ENCODE results near the gene AGBL1.
"Not testable (repeated sequence)": the region's sequence is repeated elsewhere in the genome, so short reads cannot be mapped to it uniquely, and the experiment has no call there.

The AGBL1 gene

DNA sequence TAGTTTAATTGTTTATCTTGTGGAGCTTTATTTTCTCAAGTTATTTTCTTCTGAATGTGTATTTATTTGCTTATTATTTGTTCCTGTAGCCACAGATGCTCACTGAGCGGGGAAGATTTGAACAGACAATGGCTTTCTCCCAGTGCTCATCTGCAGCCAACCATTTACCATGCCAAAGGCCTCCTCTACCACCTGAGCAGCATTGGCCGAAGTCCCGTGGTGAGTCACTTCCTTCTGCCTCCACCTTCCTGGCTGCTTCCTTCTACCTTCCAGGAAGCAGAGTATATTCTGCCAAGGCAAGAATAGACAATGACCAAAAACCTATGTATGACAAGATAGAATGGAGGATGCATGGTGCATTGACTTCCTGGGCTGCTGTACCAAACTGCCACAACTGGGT is 443.1 kb downstream of the AGBL1 start:
- no peak for DNase-seq (ENCODE audit: low spot score)

DNA sequence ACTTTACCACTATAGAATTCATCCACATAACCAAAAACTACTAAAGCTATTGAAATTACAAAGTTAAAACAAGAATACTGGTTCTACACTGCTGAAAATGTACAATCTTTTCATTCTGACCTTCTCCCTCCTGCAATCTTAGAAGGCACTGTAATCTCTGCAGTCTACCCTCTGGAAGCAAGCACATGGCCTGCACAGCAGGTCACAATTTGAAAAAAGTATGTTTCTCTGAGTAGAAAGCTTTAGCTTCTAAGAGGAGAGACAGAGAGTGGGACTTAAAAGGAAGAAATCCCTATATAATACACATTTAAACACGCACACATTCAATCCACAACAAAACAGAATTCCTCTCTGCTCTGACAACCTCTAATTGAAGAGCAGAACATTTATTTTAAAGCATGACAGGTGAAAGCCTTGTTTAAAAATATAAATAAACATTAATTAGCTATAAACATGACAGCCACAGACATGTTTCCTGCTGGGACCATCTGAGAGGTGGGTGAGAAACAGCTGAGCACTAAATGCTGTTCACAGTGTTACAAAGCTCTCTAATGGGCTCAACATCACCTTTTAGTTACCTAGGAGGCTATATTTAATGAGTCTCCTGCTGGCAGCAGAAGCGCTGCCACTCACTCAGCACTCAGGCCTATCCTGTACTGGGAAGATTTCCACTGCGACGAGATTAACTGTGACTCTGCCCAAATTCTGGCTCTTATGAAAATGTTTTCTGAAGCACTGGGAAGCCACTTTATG is 447.4 kb downstream of the AGBL1 start:
- no peak for DNase-seq (ENCODE audit: low spot score)

DNA sequence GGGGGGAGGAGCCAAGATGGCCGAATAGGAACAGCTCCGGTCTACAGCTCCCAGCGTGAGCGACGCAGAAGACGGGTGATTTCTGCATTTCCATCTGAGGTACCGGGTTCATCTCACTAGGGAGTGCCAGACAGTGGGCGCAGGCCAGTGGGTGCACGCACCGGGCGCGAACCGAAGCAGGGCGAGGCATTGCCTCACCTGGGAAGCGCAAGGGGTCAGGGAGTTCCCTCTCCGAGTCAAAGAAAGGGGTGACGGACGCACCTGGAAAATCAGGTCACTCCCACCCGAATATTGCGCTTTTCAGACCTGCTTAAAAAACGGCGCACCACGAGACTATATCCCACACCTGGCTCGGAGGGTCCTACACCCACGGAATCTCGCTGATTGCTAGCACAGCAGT is 448.4 kb downstream of the AGBL1 start:
- not testable (repeated sequence) for DNase-seq (ENCODE audit: low spot score)

DNA sequence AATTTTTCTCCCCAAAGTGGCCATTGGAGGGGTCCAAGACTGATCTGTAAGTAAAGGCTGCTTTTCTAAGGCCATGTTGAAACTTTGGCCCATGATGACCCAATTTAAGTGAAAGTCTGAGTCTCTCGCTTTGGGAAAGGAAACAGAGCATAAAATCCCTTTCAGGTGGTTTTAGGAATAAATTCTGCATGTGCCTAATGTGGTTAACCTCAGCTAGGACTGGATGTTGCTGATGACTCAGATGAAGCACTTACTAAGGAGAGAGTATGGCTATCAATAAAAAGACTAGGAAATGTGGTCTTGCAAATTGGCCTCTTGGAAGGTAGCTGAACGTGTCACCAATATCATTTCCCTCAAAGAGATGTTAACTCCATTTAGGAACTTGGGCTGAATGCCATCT is 458.5 kb downstream of the AGBL1 start:
- no peak for DNase-seq (ENCODE audit: low spot score)

DNA sequence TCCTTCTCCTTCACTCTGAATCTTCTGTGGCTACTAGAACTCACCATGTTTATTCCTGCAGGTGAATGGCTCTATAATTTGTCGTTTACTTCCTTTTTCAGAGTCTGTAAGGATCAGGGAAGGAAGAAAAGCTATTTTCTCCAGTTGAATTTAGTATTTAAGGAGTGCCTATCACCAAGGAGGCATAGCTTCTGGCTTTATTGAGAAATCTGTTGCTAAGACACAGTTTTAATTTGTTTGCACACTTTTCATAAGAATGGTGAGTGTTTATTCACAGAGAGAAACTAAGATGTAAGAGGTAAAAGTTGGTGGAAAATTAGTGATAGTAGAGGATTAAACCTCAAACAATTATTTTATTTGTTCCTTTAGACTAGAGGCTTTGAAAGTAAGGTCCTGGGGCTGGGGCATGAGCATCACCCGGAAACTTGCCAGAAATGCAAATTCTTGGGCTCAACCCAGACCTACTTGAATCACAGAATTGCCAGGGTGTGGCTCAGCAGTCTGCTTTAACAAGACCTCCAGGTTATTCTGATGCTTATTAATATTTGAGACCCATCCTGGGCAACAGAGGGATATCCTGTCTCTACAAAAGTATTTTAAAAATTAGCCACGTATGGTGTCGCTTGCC is 461.3 kb downstream of the AGBL1 start:
- no peak for DNase-seq (ENCODE audit: low spot score)

DNA sequence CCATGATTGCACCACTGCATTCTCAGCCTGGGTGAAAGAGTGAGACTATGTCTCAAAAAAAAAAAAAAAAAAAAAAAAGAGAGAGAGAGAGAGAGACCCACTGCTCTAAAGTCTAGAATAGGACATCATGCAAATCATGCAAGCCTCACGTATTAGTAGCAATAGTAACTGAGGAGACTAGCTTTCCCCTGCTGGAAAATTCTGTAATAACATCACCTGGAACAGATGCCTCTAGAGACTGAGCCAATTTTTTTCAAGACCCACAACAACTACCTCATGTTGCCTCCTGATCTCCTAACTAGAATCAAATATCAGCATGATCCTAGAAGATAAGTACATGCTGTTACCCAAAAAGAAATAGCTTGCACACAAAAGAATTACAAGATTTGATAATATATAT is 461.9 kb downstream of the AGBL1 start:
- DNase-seq (ENCODE audit: low spot score), result no peak

DNA sequence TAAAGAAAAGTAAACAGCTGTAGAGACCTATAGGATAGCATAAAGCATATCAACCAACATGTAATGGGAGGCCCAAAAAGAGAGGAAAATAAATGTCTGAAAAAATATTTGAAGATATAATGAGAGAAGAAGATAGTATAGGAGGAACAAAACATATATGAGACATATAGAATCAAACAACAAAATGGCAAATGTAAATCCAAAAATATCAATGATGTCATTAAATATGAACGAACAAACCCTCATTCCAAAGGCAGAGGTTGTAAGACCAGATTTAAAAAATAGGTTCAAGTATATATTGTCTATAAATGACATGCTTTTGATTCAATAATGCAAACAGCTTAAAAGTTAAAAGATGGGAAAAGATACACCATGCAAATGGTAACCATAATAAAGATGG is 470.4 kb downstream of the AGBL1 start:
- DNase-seq (ENCODE audit: low spot score), result no peak

DNA sequence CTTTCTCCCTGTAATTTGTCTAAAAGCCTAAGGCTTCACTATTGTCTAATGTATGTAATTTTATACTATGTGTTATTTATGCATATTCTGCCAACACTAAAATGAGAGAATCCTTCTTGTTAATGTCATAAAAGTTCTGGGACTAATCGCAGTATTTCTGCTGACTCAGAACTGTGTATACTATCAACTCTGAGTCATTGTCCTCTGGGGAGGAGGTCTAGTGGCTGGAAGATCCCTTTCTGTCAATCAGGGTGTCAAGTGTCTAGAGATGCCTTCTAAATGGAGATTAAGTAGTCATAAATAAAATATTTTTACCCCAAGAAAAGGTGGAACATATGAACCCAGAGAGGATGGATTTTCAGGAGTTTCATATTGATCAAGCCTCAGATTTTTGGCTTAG is 473.4 kb downstream of the AGBL1 start:
- no peak for DNase-seq (ENCODE audit: low spot score)

DNA sequence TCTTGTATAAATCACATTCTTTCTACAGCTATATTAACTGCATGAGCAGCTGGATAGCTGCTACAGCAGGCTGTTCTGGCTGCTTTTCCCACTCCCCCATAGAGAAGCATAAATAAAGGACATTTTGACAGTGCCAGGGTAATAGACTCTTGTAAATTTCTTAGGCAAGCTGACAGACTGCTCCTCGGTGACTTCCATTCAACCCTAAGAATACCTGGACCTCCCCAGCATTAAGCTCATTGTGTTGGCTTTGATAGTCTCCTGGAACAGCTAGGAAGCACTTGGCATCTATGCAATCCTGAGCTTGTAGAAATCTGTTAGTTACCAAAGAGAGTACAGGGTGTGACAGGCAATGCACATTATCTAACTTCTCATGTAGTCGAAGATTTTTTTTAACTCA is 475.4 kb downstream of the AGBL1 start:
- no peak for DNase-seq (ENCODE audit: low spot score)

DNA sequence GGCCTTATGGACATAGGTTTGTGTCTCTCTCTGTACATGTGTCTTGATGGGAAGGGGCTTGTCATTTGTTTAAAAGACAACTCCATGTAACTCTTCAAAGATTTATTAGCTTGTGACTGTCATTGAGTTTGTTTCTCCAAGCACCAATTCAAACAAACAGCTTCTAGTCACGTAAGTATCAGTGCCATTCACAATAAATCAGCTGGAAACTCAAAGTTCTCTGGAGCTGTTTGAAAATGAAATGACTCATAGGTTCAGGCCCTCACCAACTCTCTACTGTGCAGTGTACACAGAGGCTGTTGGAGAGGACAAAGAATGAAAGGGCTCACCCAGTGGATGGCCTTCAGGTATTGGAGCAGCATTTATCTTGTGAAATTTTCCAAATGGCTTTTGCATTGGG is 476.3 kb downstream of the AGBL1 start:
- DNase-seq (ENCODE audit: low spot score), result no peak

DNA sequence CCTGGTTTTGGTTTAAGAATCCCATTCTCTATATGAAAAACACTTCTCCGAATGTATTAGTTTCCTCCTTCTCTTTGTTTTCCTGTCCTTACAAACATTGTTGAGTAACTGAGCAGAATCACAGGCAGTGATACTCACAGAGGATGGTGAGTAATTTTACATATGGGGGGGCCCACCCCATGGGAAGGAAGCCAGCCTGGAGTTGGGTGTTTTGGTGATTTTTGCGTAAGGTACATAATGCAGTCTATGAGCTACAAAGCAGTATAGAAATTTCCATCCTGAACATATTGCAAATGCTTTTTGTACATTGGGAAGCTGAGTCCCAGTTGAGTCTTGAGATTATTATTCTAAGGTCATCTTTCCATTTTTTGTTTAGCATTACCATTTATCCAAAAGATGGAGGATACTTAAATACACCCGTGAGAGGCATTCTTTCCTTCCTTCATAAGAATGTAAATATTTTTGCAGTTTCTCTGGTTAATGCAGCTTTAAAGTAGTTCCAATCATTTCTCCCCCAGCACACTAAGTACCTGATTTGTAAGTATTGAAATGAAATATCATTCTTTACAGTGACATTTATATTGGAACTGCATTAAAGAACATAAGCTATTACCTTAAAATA is 476.8 kb downstream of the AGBL1 start:
- DNase-seq (ENCODE audit: low spot score), result no peak

DNA sequence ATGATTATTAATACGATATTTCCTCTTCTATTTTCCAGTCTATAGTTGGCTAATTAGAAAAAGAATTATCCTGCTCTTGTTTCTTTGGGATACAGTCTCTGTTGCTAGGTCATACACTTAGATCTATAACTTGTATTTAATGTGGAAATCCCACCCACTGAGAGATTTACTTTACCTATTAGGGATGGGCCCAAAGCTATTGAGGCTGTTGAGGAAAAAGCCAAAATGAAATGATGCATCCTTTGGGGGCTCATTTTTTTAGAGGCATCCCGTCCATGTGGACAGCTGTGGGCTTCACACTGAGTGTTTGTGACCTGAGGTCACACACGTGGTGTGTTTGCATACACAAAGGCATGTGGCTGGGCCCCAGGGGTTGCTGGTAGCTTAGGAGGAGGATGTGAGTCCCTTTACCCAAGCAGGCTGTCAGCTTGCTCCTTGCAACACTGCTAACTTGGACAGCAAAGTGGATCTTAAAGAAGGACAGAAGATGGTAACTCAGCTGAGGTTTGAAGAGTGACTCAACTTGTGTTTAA is 477.4 kb downstream of the AGBL1 start:
- DNase-seq (ENCODE audit: low spot score), result no peak

DNA sequence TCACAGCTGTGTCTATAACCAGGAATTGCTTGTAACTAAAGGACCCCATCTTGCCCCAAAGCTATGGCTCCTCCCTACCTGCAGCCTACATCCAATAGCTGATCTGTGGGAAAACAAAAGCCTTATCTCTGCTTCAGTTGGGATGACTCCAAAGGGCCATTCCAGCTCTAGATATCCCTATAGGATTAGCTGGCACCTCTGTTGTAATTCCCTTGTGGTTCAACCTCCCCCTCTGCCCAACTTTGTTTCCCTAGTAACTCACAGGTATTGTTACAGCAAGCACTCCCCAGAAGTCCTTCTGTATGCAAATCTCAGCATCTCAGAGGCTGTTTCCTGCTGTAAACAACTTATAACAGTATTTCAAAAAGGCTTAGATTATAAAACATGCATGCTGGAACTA is 478.6 kb downstream of the AGBL1 start:
- no peak for DNase-seq (ENCODE audit: low spot score)

DNA sequence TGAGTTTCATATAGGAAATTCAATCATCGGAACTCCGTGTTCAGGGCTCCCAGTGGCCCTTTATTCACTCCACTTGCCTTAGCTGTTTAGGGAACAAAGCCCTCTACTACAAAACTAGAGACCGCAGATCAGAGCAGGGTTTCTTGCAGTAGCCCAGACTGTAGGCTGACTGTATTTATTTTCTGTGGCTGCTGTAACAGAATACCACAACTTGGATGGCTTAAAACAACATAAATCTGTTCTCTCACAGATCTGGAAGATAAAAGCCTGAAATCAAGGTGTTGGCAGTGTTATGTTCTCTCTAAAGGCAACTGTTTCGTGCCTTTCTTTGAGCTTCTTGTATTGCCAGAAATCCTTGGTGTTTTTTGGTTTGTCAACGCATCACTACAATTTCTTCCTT is 479.0 kb downstream of the AGBL1 start:
- DNase-seq (ENCODE audit: low spot score), result no peak

DNA sequence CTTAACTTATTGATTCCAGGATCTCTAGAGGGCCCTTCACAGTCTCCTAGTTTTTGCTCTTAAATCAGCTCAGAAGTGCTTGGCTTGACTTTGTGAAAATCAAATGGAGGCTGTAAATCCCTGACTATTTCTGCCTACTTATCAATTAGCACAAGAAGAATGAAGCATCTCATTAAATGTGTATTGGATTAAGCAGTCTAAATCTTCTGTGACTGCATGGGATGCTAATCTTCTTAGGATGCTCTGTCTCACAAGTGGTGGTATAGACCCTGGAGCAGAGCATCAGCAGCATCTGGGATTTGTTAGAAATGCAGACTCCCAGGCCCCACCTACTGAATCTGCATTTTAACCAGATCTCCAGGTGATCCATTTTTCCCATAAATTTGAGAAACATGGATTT is 488.7 kb downstream of the AGBL1 start:
- no peak for DNase-seq (ENCODE audit: low spot score)

DNA sequence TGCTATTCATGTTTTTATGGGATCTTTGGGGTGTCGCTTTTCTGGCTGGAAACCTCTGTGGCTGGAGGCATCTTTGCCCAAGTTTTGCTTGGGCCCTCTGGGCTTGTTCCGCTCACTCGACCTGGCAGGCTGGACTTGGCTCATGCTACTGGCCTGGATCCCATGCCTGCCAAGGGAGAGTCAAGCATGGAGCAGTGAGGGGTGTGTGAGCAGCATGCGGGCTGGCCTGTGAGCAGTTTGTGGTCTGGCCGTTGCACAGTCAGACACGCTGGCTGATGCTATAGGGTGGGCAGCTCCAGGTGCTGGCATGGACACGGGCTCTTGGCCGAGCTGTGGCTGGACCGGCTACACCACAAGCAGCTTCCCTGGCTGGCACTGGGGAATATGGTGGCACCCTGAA is 491.1 kb downstream of the AGBL1 start:
- DNase-seq (ENCODE audit: low spot score), result no peak

DNA sequence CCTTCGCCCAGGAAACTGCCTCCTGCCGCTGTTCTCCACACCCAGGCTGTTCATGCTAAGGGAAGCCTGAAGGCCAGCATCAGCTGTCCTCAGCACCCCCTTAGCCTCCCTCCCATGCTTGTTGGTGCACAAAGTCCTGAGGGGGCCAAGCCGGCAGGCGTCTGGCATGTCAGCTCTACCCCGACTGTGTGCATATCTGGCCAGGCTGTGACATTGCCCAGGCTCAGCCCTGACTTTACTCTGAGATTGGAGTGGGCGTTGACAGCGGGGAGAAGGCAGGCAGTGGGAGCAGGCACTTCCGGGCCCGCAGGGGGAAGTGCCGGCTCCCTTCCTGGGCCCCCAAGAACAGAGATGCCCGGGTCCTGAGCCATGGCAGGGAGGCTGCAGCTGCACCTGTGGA is 492.2 kb downstream of the AGBL1 start:
- no peak for DNase-seq (ENCODE audit: low spot score)

DNA sequence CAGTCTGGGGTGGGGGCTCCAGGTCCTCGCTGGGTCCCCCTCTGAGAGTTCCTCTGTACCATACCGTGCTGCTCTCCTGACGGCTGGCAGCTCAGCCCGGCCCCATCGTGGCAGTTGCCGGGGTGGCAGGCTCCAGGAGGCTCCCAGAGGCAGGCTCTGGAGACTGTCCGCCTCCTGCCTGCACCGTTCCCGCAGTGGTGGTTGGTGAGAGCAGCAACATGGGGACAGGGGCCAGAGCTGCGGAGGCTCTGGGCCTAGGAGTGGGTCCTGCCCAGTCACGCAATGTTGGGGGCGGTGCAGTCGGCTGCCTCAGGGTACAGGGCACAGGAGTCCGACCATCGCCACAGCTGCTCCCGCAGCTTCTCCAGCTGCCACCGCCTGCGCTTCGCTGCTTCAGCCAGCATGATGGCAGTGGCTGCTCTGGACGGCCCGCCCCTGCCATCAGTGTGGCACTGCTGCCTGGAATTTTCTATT is 492.7 kb downstream of the AGBL1 start:
- no peak for DNase-seq (ENCODE audit: low spot score)

DNA sequence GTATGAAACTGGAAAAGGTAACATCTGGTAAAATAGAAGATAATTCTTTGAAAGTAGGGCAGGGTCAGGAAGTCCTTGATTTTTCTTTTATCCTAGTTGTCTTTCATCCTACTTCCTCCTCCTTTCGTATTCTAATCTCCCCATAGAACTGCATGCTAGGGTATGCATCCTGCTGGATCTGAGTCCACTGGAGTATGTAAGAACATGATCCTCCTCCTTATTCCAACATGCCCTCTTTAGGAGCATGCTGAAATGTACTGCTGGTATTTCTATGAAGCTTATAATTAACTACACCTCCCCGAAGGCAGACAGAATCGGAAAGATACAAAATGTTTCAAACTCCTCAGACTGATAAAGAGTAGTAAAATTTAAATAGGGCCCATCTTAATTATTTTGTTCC is 493.8 kb downstream of the AGBL1 start:
- no peak for DNase-seq (ENCODE audit: low spot score)

DNA sequence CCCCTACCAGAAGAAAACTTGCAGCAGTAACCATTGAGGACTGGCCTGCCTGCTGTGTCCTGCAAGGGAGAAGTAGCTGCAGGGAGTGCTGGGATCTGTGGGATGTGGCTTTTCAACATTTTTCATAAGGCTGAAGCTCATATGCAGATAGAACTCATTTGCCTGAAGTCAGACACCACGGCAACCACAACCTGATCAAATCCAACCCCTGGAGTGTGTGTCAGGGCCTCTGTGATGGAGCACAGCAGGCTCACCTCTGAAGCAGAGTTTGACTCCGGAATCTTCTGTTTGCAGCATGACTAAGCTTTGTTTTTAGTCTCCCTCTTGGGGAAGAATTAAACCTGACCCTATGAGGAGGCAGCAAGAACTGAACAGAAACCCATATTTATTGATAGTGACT is 508.7 kb downstream of the AGBL1 start:
- no peak for DNase-seq (ENCODE audit: low spot score)

DNA sequence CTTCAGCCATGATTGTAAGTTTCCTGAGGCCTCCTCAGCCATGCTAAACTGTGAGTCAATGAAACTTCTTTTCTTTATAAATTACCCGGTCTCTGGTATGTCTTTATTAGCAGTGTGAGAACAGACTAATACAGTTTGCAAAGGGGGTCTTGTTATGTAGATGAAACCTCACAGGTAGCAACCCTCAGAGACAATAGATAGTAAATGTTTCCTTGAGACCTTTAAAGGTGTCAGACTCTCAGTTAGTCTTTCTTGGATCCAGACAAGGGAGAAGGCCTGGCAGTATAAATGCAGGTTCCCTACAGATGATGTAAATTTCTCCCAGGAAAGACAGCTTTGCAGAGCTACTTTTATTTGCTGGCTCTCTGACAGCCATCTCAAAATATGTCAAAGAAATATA is 510.8 kb downstream of the AGBL1 start:
- DNase-seq (ENCODE audit: low spot score), result no peak

DNA sequence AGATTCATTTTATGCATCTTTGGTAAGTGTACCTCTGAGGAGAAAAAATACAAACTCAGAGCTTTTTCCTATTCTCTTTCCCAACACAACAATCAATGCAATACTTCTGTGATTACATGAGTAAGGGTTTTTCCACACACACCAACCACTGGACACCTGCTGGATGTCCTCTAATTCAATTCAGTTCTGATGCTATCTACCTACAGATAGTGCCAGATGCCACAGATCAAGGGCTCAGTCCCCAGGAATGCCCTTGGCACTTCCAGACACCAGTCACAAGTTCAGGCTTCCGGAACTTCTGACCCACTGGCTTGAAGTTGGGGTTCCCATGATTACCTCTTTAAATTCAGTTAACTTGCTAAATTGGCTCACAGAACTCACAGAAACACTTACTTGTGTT is 511.5 kb downstream of the AGBL1 start:
- no peak for DNase-seq (ENCODE audit: low spot score)

DNA sequence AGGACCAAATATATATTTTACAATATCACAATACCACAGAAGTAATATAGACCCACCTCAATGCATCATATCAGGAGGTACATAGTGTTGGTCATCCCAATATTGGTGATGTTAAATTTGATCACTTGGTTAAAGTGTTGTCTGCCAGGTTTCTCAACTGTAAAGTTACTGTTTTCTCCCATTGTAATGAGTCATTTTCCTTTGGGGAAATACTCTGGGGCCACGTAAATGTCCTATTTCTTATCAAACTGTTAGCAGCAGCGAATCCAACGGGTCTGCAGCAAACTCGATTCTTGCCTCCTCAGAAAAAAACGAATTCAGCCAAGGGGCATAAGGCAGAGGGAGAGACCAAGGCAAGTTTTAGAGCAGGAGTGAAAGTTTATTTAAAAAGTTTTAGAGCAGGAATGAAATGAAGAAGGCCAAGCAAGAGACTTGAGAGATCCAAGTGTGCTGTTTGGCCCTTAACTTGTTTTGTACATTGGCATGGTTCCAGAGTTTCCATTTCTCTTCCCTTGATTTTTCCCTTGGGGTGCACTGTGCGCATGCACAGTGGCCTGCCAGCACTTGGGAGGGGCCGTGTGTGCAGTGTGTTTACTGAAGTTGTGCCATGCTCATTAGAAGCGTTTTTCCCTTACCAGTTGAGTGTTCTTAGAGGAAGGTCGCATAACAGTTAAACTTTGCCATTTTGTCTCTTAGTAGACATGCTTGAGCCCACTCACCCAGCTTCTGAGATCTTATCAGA is 512.5 kb downstream of the AGBL1 start:
- DNase-seq (ENCODE audit: low spot score), result no peak

All from germinal center (tissue), 1 donor.